Measurements from ENCODE around the gene MST1. TPM values are rescaled to one million over a fixed set of nuclear protein-coding genes. Genes with fewer than 3 reads are reported as not detected.

The MST1 gene
- 10 to 100 TPM in 1 of 2 donors, 1 to 10 TPM in 1; 8.8 to 11.5 TPM for total RNA-seq
- long read RNA-seq, partial matches to known transcripts = 1 of 1 reads
- long read RNA-seq, other reads (novel, unspliced or antisense) = 0 of 1 reads

- ATAC-seq (peak; percentile 72 to 87), DNase-seq (peak; percentile 95)
- intact Hi-C loops (cut with DNase I) = no loop called here
Observed at GRCh38 chr3:49689046-49689907, at the start of gene MST1, which contains the start of gene RNF123. MST1 (minus strand) TSS chr3:49689474; CDS start chr3:49688691, 783 bp downstream. RNF123 (plus strand) TSS chr3:49689557; CDS start chr3:49691166, 1,609 bp downstream.

GRCh38 chr3:49738067-49738713 lies 48.9 kb upstream of the MST1 start:
- DNase-seq (no peak), ATAC-seq (no peak)
- intact Hi-C loops (cut with DNase I) = no loop called here

- no peak for DNase-seq
- intact Hi-C loops (cut with DNase I) = no loop called here
- ATAC-seq = peak in 1 of 2 donors; percentile 10
Observed at GRCh38 chr3:49734752-49735151, 45.5 kb upstream of the MST1 start.

- intact Hi-C loops (cut with DNase I) = no loop called here
- no peak for DNase-seq
- no peak for ATAC-seq
Observed at GRCh38 chr3:49733551-49733950, 44.3 kb upstream of the MST1 start.

DNA sequence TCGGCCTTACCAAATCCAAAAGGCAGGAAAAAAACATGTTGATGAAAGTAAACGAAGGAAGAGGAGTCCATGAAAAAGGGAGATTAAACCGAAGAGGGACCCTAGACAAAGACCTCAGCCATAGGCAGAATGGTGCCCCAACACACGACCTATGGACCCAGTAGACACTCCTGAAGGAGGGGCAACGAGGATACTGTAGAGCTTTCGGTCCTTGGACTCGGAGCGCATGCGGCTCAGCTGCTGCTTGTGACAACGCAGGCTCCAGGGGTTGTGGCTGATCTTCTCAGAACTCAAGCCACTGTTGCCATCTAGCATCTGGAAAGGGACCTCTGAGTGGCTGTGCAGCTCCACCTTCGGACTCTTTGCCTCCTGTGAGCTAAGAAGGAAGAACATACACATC lies 43.3 kb upstream of the MST1 start:
- intact Hi-C loops (cut with DNase I) = no loop called here
- DNase-seq = no peak
- ATAC-seq = no peak

DNA sequence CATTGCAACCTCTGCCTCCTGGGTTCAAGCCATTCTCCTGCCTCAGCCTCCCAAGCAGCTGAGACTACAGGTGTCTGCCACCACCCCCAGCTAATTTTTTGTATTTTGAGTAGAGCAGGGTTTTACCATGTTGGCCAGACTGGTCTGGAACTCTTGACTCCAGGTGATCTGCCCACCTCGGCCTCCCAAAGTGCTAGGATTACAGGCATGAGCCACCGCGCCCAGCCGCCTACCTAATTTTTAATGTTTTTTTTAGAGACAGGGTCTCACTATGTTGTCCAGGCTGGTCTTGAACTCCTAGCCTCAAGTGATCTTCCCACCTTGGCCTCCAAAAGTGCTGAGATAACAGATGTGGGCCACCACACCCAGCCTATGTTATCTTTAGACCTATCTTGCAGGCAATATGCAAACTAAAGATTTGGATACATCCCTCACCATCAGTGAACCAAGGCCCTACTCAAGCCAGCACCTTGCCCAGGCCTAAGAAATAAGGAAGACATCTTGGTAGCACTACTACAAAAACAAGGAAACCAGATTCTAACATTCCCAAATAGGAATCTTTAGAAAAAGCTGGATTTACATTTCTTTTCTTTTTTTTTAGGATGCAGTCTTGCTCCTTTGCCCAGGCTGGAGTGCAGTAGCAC lies 40.8 kb upstream of the MST1 start:
- intact Hi-C loops (cut with DNase I) = no loop called here
- DNase-seq (no peak), ATAC-seq (no peak)

GRCh38 chr3:49727924-49728361 lies 38.7 kb upstream of the MST1 start:
- intact Hi-C loops (cut with DNase I) = no loop called here
- ATAC-seq (no peak), DNase-seq (no peak)

- ATAC-seq (no peak), DNase-seq (no peak)
- intact Hi-C loops (cut with DNase I) = no loop called here
Observed at GRCh38 chr3:49727154-49727923, 38.1 kb upstream of the MST1 start.

DNA sequence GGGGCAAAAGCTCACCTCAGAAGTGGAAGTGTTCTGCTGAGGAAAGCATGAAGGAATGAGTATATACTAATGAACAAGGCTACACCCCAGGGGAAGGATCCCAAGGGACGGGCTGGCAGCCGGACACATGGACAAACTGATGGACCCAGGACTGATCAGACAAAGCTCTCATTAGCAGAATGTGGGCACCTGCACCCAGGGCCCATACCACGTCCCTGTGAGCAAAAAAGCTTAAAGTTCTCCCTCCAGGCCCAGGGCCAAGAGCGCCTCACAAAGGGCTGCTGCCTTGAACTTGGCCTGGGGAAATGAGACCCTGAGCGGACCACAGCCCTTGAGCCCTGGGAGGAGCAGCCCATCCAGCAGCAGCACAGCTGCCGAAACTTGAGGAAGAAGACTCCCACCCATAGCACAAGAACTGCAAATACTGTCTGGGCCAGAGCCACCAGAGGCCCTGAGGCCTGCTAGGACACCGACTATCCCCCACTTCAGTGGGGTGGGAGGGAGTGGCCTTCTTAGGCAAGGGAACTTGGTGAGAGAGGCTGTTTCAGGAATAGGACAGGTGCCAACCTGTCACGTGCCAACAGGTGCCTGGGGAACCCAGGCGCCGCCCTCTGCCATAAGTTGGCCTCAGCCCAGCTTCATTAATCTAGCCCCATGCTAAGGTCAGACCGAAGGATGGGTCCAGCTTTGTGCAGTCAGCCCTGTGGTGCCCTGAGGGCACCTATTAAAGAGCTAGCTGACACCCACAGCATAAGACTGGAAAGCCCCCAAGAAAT lies 36.8 kb upstream of the MST1 start:
- DNase-seq = no peak
- intact Hi-C loops (cut with DNase I) = no loop called here
- no peak for ATAC-seq

GRCh38 chr3:49724586-49724985 lies 35.3 kb upstream of the MST1 start:
- peak; percentile 43 for DNase-seq
- ATAC-seq = no peak
- intact Hi-C loops (cut with DNase I) = no loop called here

- intact Hi-C loops (cut with DNase I) = no loop called here
Observed at GRCh38 chr3:49723628-49724551, 34.6 kb upstream of the MST1 start, which contains the start of gene GMPPB. GMPPB (minus strand) TSS chr3:49723951; CDS start chr3:49723726, 225 bp downstream.

DNA sequence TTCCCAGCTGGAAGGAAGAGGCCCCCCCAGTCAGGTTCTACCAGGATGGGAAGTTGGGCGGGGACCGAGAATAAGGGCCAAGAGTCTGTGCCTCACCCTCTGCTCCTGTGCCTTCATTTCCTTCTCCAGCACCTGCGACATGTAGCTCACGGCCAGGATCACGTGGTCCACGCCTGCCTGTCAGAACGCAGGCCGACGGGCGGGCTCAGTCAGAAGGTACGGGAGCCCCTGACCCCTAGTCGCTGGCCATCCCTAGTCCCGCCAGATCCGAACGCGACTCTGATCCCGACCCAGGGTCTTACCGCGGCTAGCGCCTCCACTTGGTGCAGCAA lies 34.0 kb upstream of the MST1 start:
- DNase-seq = peak; percentile 72
- intact Hi-C loops (cut with DNase I) = no loop called here
- peak; percentile 22 to 23 for ATAC-seq

More at GRCh38 chr3:49723628-49724551, 34.6 kb upstream of the MST1 start, which contains the start of gene GMPPB:
- DNase-seq = peak; percentile 99
- ATAC-seq = peak; percentile 89 to 93

- intact Hi-C loops (cut with DNase I) = no loop called here
- ATAC-seq (no peak), DNase-seq (no peak)
Observed at GRCh38 chr3:49722896-49723295, 33.6 kb upstream of the MST1 start.

DNA sequence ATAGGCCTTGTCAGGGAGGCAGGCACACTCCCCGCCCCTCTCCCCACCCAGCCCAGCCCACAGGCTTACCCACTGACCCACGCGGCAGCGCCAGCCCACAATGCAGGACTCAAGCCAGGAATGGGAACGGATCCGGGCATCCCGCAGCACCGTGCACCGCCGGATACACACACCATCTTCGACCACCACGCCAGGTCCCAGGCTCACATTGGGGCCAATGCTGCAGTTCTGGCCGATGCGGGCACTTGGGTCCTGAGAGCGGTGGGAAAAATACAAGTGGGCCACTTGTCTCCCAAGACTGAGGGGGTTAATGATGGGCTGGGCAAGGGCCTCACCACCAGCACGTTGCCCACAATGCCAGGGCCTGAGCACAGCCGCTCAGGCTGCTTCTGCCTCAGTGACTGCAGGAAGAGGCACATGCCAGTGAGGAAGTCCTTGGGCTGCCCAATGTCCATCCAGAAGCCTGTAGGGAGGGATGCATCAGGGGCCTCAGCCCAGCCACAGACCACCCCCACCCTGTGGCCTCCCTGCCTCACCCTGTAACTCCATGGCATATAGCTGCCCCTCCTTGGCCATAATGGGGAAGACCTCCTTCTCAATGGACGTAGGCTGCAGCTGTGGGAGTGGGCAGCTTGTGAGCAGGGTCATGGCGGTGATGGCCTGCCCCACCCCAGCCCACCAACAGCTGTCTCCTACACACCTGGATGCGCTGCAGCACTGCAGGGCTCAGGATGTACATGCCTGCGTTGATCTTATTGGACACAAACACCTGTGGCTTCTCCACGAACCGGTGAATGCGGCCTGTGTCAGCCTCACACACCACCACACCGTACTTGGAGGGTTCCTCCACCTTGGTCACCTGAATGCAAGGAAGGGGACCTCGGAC lies 32.9 kb upstream of the MST1 start:
- DNase-seq = no peak
- intact Hi-C loops (cut with DNase I) = no loop called here
- no peak for ATAC-seq

- DNase-seq (no peak), ATAC-seq (no peak)
- intact Hi-C loops (cut with DNase I) = no loop called here
Observed at GRCh38 chr3:49721596-49721895, 32.3 kb upstream of the MST1 start.

- ATAC-seq (no peak), DNase-seq (no peak)
- intact Hi-C loops (cut with DNase I) = no loop called here
Observed at GRCh38 chr3:49720855-49721595, 31.8 kb upstream of the MST1 start.
